K562 (cell line): ENCODE results near the gene IQCE. TPM values are rescaled to one million over a fixed set of nuclear protein-coding genes. Genes with fewer than 3 reads are reported as not detected.

Experiments
- DPF2 ChIP-seq: fragments of 450-650 bp; IDR thresholded peaks from 2 replicates; pipeline ENCODE4 v1.6.1; 2016
- HIVEP1 ChIP-seq: fragments of 250-450 bp; sonication (Bioruptor Pico); IDR thresholded peaks from 2 replicates; pipeline ENCODE4 v1.4.0; 2020; ENCODE audit warnings: mild to moderate bottlenecking
- ILK ChIP-seq: fragments of 450-650 bp; IDR thresholded peaks from 2 replicates; pipeline ENCODE4 v1.6.1; 2016; ENCODE audit warnings: missing genetic modification characterization, low read depth, mild to moderate bottlenecking, missing compliant biosample characterization, moderate library complexity, borderline replicate concordance
- MTA1 ChIP-seq: fragments of 450-650 bp; IDR thresholded peaks from 2 replicates; pipeline ENCODE4 v1.6.1; 2017; ENCODE audit warnings: borderline replicate concordance
- NCOA1 ChIP-seq: fragments of 450-650 bp; IDR thresholded peaks from 2 replicates; pipeline ENCODE4 v1.6.1; 2016; ENCODE audit warnings: low read depth
- PHF21A ChIP-seq: fragments of 450-650 bp; IDR thresholded peaks from 2 replicates; pipeline ENCODE4 v1.6.1; 2017; ENCODE audit warnings: low read depth, borderline replicate concordance
- SAP30 ChIP-seq: fragments of 200-600 bp; sonication (generic); IDR thresholded peaks from 2 replicates; pipeline ENCODE4 v1.6.1; 2012; ENCODE audit warnings: borderline replicate concordance, low read depth, mild to moderate bottlenecking, moderate library complexity, low read length, control low read depth, inconsistent platforms; ENCODE audit not compliant: insufficient read depth, poor library complexity, severe bottlenecking
- SIN3B ChIP-seq: fragments of 450-650 bp; IDR thresholded peaks from 2 replicates; pipeline ENCODE4 v1.6.1; 2017; ENCODE audit warnings: low read depth, mild to moderate bottlenecking, moderate library complexity
- SMAD2 ChIP-seq: fragments of 150-350 bp; IDR thresholded peaks from 2 replicates; pipeline ENCODE4 v1.6.1; 2014; ENCODE audit warnings: low read depth, mild to moderate bottlenecking, low read length
- SRSF1 ChIP-seq: fragments of 200-400 bp; formaldehyde crosslinking; IDR thresholded peaks from 2 replicates; pipeline ENCODE4 v1.6.1; 2017; ENCODE audit warnings: mild to moderate bottlenecking, low read depth, low read length, moderate library complexity
- ZKSCAN1 ChIP-seq: fragments of 150-350 bp; IDR thresholded peaks from 2 replicates; pipeline ENCODE4 v1.6.1; 2016; ENCODE audit warnings: low read depth, low read length
- ZNF699 ChIP-seq: fragments of 250-450 bp; sonication (Bioruptor Pico); IDR thresholded peaks from 2 replicates; pipeline ENCODE4 v1.8.0; 2021; ENCODE audit warnings: mild to moderate bottlenecking, moderate library complexity; ENCODE audit not compliant: insufficient replicate concordance
- polyA plus RNA-seq, 8 experiments: library from polyadenylated mRNA; depleted of rRNA in 4 of 8; stranded (reverse) in 5 of 8; unstranded in 3 of 8; fragments of >200 nt; fragmentation: Nextera tagmentation in 2 of 8; fragmentation: Illumina TruSeq in 1 of 8; extraction: Ambion mirVana in 2 of 8; extraction: Trizol in 1 of 8; gene quantifications; 2 replicates each; pipeline versions ENCODE4 v1.2.1 to v1.2.3, GENCODE V29; 2011 to 2014; ENCODE audit warnings: inconsistent platforms in 1 of 8, missing spikeins in 1 of 8
- total RNA-seq, 7 experiments: library from RNA; depleted of rRNA in 6 of 7; stranded (reverse); fragments of >200 nt in 6 of 7; fragmentation: Illumina TruSeq in 2 of 7; extraction: Trizol in 2 of 7; gene quantifications; 2 replicates each; pipeline versions ENCODE4 v1.2.1 to v1.2.3, GENCODE V29; 2011 to 2021; ENCODE audit warnings: low replicate concordance in 1 of 7
- TF ChIP-seq, protein P1 (sequence below): sonication (generic); formaldehyde crosslinking; IDR thresholded peaks from 2 replicates; pipeline ENCODE4 v1.8.0; 2023; ENCODE audit warnings: missing genetic modification reagents, mild to moderate bottlenecking, borderline replicate concordance
- TF ChIP-seq, protein P2 (sequence below): fragments of 250-450 bp; sonication (Bioruptor Pico); IDR thresholded peaks from 2 replicates; pipeline ENCODE4 v1.8.0; 2021; ENCODE audit warnings: borderline replicate concordance, mild to moderate bottlenecking, moderate library complexity; ENCODE audit not compliant: poor library complexity, severe bottlenecking
- TF ChIP-seq, protein P3 (sequence below): fragments of 450-650 bp; IDR thresholded peaks from 2 replicates; pipeline ENCODE4 v1.7.1; 2018; ENCODE audit warnings: mild to moderate bottlenecking, low read depth; ENCODE audit not compliant: partially characterized antibody
- TF ChIP-seq, protein P4 (sequence below): fragments of 250-450 bp; sonication (Bioruptor Pico); IDR thresholded peaks from 2 replicates; pipeline ENCODE4 v1.4.0; 2020; ENCODE audit warnings: borderline replicate concordance

The IQCE gene
- total and polyA plus RNA-seq, 9 of the 15 experiments (the other 6 are each of a cell fraction or from before 2014, with no cell fraction given), result 0.18 to 8.5 (median 4.2) TPM

DNA sequence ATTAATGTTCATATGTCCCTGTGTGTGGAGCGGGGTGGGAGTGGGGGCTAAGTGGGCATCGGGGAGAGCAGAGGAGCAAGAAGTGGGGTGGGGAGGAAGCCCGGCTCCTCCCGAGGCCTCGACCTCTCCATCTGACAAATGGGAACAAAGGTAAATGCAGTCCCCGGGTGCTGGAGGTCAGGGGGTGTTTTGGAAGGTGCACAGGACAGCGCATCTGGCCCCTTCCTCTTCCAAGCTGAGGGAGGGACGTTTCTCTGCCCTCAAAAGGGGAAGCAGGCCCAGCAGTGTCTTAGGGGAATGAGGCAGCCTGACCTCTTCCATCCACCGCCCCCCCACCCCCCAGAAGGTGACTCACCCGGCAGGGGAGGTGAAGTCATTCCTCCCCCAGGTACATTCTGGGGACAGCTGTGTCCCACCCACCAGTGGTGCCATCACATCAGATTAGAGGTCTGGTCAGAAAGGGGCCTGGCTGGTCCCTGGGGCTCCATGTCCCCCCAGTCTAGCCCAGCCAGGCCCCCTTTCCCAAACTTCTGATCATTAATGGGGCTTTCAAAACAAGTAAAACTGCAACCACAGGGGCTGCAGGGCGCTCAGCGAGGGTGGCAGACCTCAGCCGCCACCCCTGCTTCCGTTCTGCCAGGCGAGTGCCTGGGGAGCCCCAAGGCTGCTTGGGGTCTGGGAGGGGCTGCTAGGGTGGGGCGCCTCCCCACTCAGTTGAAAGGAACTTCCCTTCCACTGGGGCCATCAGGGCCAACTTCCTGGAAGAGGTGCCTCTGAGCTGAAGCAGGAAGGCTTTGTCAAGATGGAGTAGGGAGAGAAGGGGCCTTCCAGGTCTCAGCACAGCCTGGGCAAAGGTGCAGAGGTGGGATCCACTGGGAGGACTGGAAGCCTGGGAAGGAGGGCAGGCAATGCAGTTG lies 28.4 kb upstream of the IQCE start (continued):
- TF ChIP-seq, protein P1, sequence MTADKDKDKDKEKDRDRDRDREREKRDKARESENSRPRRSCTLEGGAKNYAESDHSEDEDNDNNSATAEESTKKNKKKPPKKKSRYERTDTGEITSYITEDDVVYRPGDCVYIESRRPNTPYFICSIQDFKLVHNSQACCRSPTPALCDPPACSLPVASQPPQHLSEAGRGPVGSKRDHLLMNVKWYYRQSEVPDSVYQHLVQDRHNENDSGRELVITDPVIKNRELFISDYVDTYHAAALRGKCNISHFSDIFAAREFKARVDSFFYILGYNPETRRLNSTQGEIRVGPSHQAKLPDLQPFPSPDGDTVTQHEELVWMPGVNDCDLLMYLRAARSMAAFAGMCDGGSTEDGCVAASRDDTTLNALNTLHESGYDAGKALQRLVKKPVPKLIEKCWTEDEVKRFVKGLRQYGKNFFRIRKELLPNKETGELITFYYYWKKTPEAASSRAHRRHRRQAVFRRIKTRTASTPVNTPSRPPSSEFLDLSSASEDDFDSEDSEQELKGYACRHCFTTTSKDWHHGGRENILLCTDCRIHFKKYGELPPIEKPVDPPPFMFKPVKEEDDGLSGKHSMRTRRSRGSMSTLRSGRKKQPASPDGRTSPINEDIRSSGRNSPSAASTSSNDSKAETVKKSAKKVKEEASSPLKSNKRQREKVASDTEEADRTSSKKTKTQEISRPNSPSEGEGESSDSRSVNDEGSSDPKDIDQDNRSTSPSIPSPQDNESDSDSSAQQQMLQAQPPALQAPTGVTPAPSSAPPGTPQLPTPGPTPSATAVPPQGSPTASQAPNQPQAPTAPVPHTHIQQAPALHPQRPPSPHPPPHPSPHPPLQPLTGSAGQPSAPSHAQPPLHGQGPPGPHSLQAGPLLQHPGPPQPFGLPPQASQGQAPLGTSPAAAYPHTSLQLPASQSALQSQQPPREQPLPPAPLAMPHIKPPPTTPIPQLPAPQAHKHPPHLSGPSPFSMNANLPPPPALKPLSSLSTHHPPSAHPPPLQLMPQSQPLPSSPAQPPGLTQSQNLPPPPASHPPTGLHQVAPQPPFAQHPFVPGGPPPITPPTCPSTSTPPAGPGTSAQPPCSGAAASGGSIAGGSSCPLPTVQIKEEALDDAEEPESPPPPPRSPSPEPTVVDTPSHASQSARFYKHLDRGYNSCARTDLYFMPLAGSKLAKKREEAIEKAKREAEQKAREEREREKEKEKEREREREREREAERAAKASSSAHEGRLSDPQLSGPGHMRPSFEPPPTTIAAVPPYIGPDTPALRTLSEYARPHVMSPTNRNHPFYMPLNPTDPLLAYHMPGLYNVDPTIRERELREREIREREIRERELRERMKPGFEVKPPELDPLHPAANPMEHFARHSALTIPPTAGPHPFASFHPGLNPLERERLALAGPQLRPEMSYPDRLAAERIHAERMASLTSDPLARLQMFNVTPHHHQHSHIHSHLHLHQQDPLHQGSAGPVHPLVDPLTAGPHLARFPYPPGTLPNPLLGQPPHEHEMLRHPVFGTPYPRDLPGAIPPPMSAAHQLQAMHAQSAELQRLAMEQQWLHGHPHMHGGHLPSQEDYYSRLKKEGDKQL (CRISPR knock-in tag), result no peak
- TF ChIP-seq, protein P2, sequence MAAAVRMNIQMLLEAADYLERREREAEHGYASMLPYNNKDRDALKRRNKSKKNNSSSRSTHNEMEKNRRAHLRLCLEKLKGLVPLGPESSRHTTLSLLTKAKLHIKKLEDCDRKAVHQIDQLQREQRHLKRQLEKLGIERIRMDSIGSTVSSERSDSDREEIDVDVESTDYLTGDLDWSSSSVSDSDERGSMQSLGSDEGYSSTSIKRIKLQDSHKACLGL (CRISPR knock-in tag), result no peak
- TF ChIP-seq SMAD2, result no peak
- TF ChIP-seq SRSF1, result no peak
- TF ChIP-seq, protein P3, sequence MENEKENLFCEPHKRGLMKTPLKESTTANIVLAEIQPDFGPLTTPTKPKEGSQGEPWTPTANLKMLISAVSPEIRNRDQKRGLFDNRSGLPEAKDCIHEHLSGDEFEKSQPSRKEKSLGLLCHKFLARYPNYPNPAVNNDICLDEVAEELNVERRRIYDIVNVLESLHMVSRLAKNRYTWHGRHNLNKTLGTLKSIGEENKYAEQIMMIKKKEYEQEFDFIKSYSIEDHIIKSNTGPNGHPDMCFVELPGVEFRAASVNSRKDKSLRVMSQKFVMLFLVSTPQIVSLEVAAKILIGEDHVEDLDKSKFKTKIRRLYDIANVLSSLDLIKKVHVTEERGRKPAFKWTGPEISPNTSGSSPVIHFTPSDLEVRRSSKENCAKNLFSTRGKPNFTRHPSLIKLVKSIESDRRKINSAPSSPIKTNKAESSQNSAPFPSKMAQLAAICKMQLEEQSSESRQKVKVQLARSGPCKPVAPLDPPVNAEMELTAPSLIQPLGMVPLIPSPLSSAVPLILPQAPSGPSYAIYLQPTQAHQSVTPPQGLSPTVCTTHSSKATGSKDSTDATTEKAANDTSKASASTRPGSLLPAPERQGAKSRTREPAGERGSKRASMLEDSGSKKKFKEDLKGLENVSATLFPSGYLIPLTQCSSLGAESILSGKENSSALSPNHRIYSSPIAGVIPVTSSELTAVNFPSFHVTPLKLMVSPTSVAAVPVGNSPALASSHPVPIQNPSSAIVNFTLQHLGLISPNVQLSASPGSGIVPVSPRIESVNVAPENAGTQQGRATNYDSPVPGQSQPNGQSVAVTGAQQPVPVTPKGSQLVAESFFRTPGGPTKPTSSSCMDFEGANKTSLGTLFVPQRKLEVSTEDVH, result no peak
- TF ChIP-seq ILK (tag), result no peak
- no peak for TF ChIP-seq PHF21A
- no peak for TF ChIP-seq HIVEP1 (CRISPR knock-in tag)
- TF ChIP-seq NCOA1, result no peak
- no peak for TF ChIP-seq ZKSCAN1
- TF ChIP-seq ZNF699 (CRISPR knock-in tag), result no peak
- peak; percentile 49; the same call in 1 of the 2 replicates for TF ChIP-seq MTA1
- no peak for TF ChIP-seq SIN3B
- TF ChIP-seq, protein P4, sequence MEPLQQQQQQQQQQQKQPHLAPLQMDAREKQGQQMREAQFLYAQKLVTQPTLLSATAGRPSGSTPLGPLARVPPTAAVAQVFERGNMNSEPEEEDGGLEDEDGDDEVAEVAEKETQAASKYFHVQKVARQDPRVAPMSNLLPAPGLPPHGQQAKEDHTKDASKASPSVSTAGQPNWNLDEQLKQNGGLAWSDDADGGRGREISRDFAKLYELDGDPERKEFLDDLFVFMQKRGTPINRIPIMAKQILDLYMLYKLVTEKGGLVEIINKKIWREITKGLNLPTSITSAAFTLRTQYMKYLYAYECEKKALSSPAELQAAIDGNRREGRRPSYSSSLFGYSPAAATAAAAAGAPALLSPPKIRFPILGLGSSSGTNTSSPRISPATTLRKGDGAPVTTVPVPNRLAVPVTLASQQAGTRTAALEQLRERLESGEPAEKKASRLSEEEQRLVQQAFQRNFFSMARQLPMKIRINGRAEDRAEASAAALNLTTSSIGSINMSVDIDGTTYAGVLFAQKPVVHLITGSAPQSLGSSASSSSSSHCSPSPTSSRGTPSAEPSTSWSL (CRISPR knock-in tag), result no peak
- peak; percentile 86 for TF ChIP-seq DPF2
- no peak for TF ChIP-seq SAP30
